ENCODE measurements around the gene MUC12.

Gene MUC12

GRCh38 chr7:100965045-100965722 is 4.2 kb upstream of the MUC12 start:
- DNase-seq (no peak), ATAC-seq (replicated peaks) (no peak)
- no peaks in the 10 kb centered on the region for H3K9me3 Mint-ChIP-seq
- no peak overlapping the region for H3K27ac Mint-ChIP-seq
- H3K4me1 Mint-ChIP-seq (ENCODE audit: low read depth in 2 of 2): peaks cover 15 to 18% of the 10 kb centered on the region in 2 donors
- H3K36me3 Mint-ChIP-seq (ENCODE audit: insufficient read depth): peaks cover 3% of the 10 kb centered on the region
- H3K27me3 Mint-ChIP-seq: peaks cover 58 to 76% of the 10 kb centered on the region in 2 donors
- peak overlapping the region; percentile 71 to 72 for H3K4me3 Mint-ChIP-seq

- peaks cover 3% of the 10 kb centered on the region for H3K36me3 Mint-ChIP-seq (ENCODE audit: insufficient read depth)
- peaks cover 58 to 76% of the 10 kb centered on the region in 2 donors for H3K27me3 Mint-ChIP-seq
- ATAC-seq (replicated peaks) (peak; percentile 82), DNase-seq (peak; percentile 71 to 80 (median 76))
- H3K27ac Mint-ChIP-seq: no peak overlapping the region
- peaks cover 15 to 18% of the 10 kb centered on the region in 2 donors for H3K4me1 Mint-ChIP-seq (ENCODE audit: low read depth in 2 of 2)
- H3K9me3 Mint-ChIP-seq: no peaks in the 10 kb centered on the region
- H3K4me3 Mint-ChIP-seq: peak overlapping the region; percentile 71 to 72
Observed at GRCh38 chr7:100965723-100966541, 3.4 kb upstream of the MUC12 start.

GRCh38 chr7:100966542-100967291 is 2.6 kb upstream of the MUC12 start:
- peak; percentile 4 for ATAC-seq (replicated peaks)
- peak overlapping the region in 1 of 2 donors; percentile 2 for H3K27ac Mint-ChIP-seq
- peaks cover 15 to 18% of the 10 kb centered on the region in 2 donors for H3K4me1 Mint-ChIP-seq (ENCODE audit: low read depth in 2 of 2)
- no peaks in the 10 kb centered on the region for H3K9me3 Mint-ChIP-seq
- peak in 2 of 3 experiments; percentile 10 to 13 for DNase-seq
- H3K36me3 Mint-ChIP-seq (ENCODE audit: insufficient read depth): peaks cover 3% of the 10 kb centered on the region
- H3K27me3 Mint-ChIP-seq: peaks cover 58 to 83% of the 10 kb centered on the region in 2 donors
- peak overlapping the region; percentile 47 to 71 for H3K4me3 Mint-ChIP-seq

- Mint-ChIP-seq H3K36me3 (ENCODE audit: insufficient read depth) (peaks cover 3% of the 10 kb centered on the region), H3K4me1 (ENCODE audit: low read depth in 2 of 2) (peaks cover 15 to 18% of the 10 kb centered on the region in 2 donors), H3K27me3 (peaks cover 58 to 89% of the 10 kb centered on the region in 2 donors), H3K9me3 (no peaks in the 10 kb centered on the region), H3K27ac (no peak overlapping the region), H3K4me3 (peak overlapping the region; percentile 47 to 71)
- ATAC-seq (replicated peaks): no peak
- no peak for DNase-seq
Observed at GRCh38 chr7:100967292-100967863, 2.0 kb upstream of the MUC12 start.

- Mint-ChIP-seq H3K27me3 (peaks cover 51 to 90% of the 10 kb centered on the region in 2 donors), H3K4me3 (peak overlapping the region in 1 of 2 donors; percentile 71), H3K9me3 (no peaks in the 10 kb centered on the region), H3K4me1 (ENCODE audit: low read depth in 2 of 2) (peaks cover 15 to 18% of the 10 kb centered on the region in 2 donors), H3K27ac (no peak overlapping the region), H3K36me3 (ENCODE audit: insufficient read depth) (peaks cover 3% of the 10 kb centered on the region)
- DNase-seq (no peak), ATAC-seq (replicated peaks) (no peak)
Observed at GRCh38 chr7:100968031-100968430, 1.3 kb upstream of the MUC12 start.

GRCh38 chr7:100968650-100969049 is 715 bp upstream of the MUC12 start:
- Mint-ChIP-seq H3K4me1 (ENCODE audit: low read depth in 2 of 2) (peaks cover 15 to 18% of the 10 kb centered on the region in 2 donors), H3K27me3 (peaks cover 45 to 87% of the 10 kb centered on the region in 2 donors), H3K27ac (no peak overlapping the region), H3K36me3 (ENCODE audit: insufficient read depth) (peaks cover 3% of the 10 kb centered on the region), H3K4me3 (no peak overlapping the region), H3K9me3 (no peaks in the 10 kb centered on the region)
- ATAC-seq (replicated peaks) (no peak), DNase-seq (no peak)

GRCh38 chr7:100971111-100972001 is 2.0 kb downstream of the MUC12 start:
- no peak overlapping the region for H3K4me3 Mint-ChIP-seq
- peaks cover 10 to 11% of the 10 kb centered on the region in 2 donors for H3K4me1 Mint-ChIP-seq (ENCODE audit: low read depth in 2 of 2)
- no peaks in the 10 kb centered on the region for H3K36me3 Mint-ChIP-seq (ENCODE audit: insufficient read depth)
- H3K27ac Mint-ChIP-seq: no peak overlapping the region
- H3K9me3 Mint-ChIP-seq: peaks cover 0 to 3% of the 10 kb centered on the region in 2 donors
- peaks cover 46 to 76% of the 10 kb centered on the region in 2 donors for H3K27me3 Mint-ChIP-seq
- DNase-seq (no peak), ATAC-seq (replicated peaks) (no peak)

- peaks cover 7% of the 10 kb centered on the region in 2 donors for H3K4me1 Mint-ChIP-seq (ENCODE audit: low read depth in 2 of 2)
- peaks cover 42 to 70% of the 10 kb centered on the region in 2 donors for H3K27me3 Mint-ChIP-seq
- H3K27ac Mint-ChIP-seq: no peak overlapping the region
- ATAC-seq (replicated peaks) (no peak), DNase-seq (no peak)
- H3K9me3 Mint-ChIP-seq: peaks cover 0 to 3% of the 10 kb centered on the region in 2 donors
- H3K36me3 Mint-ChIP-seq (ENCODE audit: insufficient read depth): no peaks in the 10 kb centered on the region
- H3K4me3 Mint-ChIP-seq: no peak overlapping the region
Observed at GRCh38 chr7:100972002-100972347, 2.6 kb downstream of the MUC12 start.

- no peak overlapping the region for H3K4me3 Mint-ChIP-seq
Observed at GRCh38 chr7:100974021-100974420, 4.7 kb downstream of the MUC12 start.

GRCh38 chr7:100975371-100975821 is 6.0 kb downstream of the MUC12 start:
- H3K36me3 Mint-ChIP-seq (ENCODE audit: insufficient read depth): no peaks in the 10 kb centered on the region
- ATAC-seq (replicated peaks): no peak
- DNase-seq: no peak
- H3K27me3 Mint-ChIP-seq: peaks cover 13 to 40% of the 10 kb centered on the region in 2 donors
- peaks cover 0 to 3% of the 10 kb centered on the region in 2 donors for H3K9me3 Mint-ChIP-seq
- H3K27ac Mint-ChIP-seq: peak overlapping the region in 1 of 2 donors; percentile 18
- no peak overlapping the region for H3K4me3 Mint-ChIP-seq
- H3K4me1 Mint-ChIP-seq (ENCODE audit: low read depth in 2 of 2): no peaks in the 10 kb centered on the region

More at GRCh38 chr7:100974021-100974420, 4.7 kb downstream of the MUC12 start:
- H3K4me1 Mint-ChIP-seq (ENCODE audit: low read depth in 2 of 2): no peaks in the 10 kb centered on the region
- DNase-seq (no peak), ATAC-seq (replicated peaks) (no peak)
- H3K27me3 Mint-ChIP-seq: peaks cover 22 to 50% of the 10 kb centered on the region in 2 donors
- no peaks in the 10 kb centered on the region for H3K36me3 Mint-ChIP-seq (ENCODE audit: insufficient read depth)
- no peak overlapping the region for H3K27ac Mint-ChIP-seq
- H3K9me3 Mint-ChIP-seq: peaks cover 0 to 3% of the 10 kb centered on the region in 2 donors

GRCh38 chr7:100978300-100978699 is 8.9 kb downstream of the MUC12 start:
- H3K4me3 Mint-ChIP-seq: no peak overlapping the region
- no peaks in the 10 kb centered on the region for H3K36me3 Mint-ChIP-seq (ENCODE audit: insufficient read depth)
- no peak overlapping the region for H3K27ac Mint-ChIP-seq
- no peak for DNase-seq
- H3K9me3 Mint-ChIP-seq: peaks cover 0 to 3% of the 10 kb centered on the region in 2 donors
- no peak for ATAC-seq (replicated peaks)
- H3K27me3 Mint-ChIP-seq: peaks cover 13 to 17% of the 10 kb centered on the region in 2 donors
- H3K4me1 Mint-ChIP-seq (ENCODE audit: low read depth in 2 of 2): no peaks in the 10 kb centered on the region

- H3K36me3 Mint-ChIP-seq (ENCODE audit: insufficient read depth): no peaks in the 10 kb centered on the region
- H3K27ac Mint-ChIP-seq: peak overlapping the region; percentile 32 to 58
- H3K27me3 Mint-ChIP-seq: no peaks in the 10 kb centered on the region
- no peaks in the 10 kb centered on the region for H3K4me1 Mint-ChIP-seq (ENCODE audit: low read depth in 2 of 2)
- no peak for DNase-seq
- ATAC-seq (replicated peaks): no peak
- H3K4me3 Mint-ChIP-seq: no peak overlapping the region
- no peaks in the 10 kb centered on the region for H3K9me3 Mint-ChIP-seq
Observed at GRCh38 chr7:100983451-100984187, 14.3 kb downstream of the MUC12 start.
